ENCODE data around the gene GSAP. TPM values are rescaled to one million over a fixed set of nuclear protein-coding genes. Genes with fewer than 3 reads are reported as not detected.
A peak's percentile ranks its signal among the peaks of the same experiment; 100 is the strongest.

Gene GSAP
- total and polyA plus RNA-seq, 3 experiments from 2014 or later: 2.0 to 11.9 (median 2.9) TPM

GRCh38 chr7:77368974-77369373 lies 47.2 kb downstream of the GSAP start:
- ChIA-PET POLR2A (no interaction called here), CTCF (interaction anchor here (1.0 kb wide), 1 partner anchor 37 kb away, joined by 3 read pairs; no protein-coding TSS in a partner anchor)
- no peak overlapping the region for H3K4me3 ChIP-seq (ENCODE audit: low read length)
- H3K36me3 Mint-ChIP-seq: peaks cover 11 to 39% (median 19%) of the 10 kb centered on the region in 3 donors
- H3K27ac ChIP-seq (ENCODE audit: low read depth, low read length): no peak overlapping the region
- H3K4me1 ChIP-seq (ENCODE audit: insufficient read depth, low read length): no peaks in the 10 kb centered on the region
- H3K9me3 ChIP-seq (ENCODE audit: low read length): no peaks in the 10 kb centered on the region
- H3K9me3 Mint-ChIP-seq: peaks cover 0 to 1% (median 0%) of the 10 kb centered on the region in 5 donors
- H3K4me3 Mint-ChIP-seq: no peak overlapping the region
- H3K27ac Mint-ChIP-seq: no peak overlapping the region
- no peak for DNase-seq
- no peaks in the 10 kb centered on the region for H3K36me3 ChIP-seq (ENCODE audit: insufficient read depth, low read length)
- H3K27me3 ChIP-seq (ENCODE audit: insufficient read depth, low read length, poor library complexity, severe bottlenecking): no peaks in the 10 kb centered on the region
- no peaks in the 10 kb centered on the region for H3K27me3 Mint-ChIP-seq
- H3K4me1 Mint-ChIP-seq: peaks cover 0 to 3% (median 0%) of the 10 kb centered on the region in 3 donors

GRCh38 chr7:77367976-77368375 lies 48.2 kb downstream of the GSAP start:
- H3K27me3 ChIP-seq (ENCODE audit: insufficient read depth, low read length, poor library complexity, severe bottlenecking): no peaks in the 10 kb centered on the region
- no peaks in the 10 kb centered on the region for H3K27me3 Mint-ChIP-seq
- peak overlapping the region in 1 of 8 donors; percentile 71 for H3K27ac Mint-ChIP-seq
- no peak overlapping the region for H3K4me3 ChIP-seq (ENCODE audit: low read length)
- no peak for DNase-seq
- H3K9me3 Mint-ChIP-seq: peaks cover 0 to 1% (median 0%) of the 10 kb centered on the region in 5 donors
- H3K4me3 Mint-ChIP-seq: no peak overlapping the region
- peaks cover 0 to 3% (median 0%) of the 10 kb centered on the region in 3 donors for H3K4me1 Mint-ChIP-seq
- H3K36me3 ChIP-seq (ENCODE audit: insufficient read depth, low read length): no peaks in the 10 kb centered on the region
- H3K9me3 ChIP-seq (ENCODE audit: low read length): no peaks in the 10 kb centered on the region
- H3K36me3 Mint-ChIP-seq: peaks cover 11 to 30% (median 19%) of the 10 kb centered on the region in 3 donors
- H3K4me1 ChIP-seq (ENCODE audit: insufficient read depth, low read length): no peaks in the 10 kb centered on the region
- ChIA-PET CTCF (interaction anchor here (1.0 kb wide), 1 partner anchor 36 kb away, joined by 3 read pairs; no protein-coding TSS in a partner anchor), POLR2A (no interaction called here)
- no peak overlapping the region for H3K27ac ChIP-seq (ENCODE audit: low read depth, low read length)

- no peaks in the 10 kb centered on the region for H3K36me3 ChIP-seq (ENCODE audit: insufficient read depth, low read length)
- POLR2A ChIA-PET: no interaction called here
- H3K4me1 ChIP-seq (ENCODE audit: insufficient read depth, low read length): no peaks in the 10 kb centered on the region
- no peaks in the 10 kb centered on the region for H3K27me3 Mint-ChIP-seq
- no peak for DNase-seq
- H3K9me3 Mint-ChIP-seq: peaks cover 0 to under 1% (median 0%) of the 10 kb centered on the region in 5 donors
- H3K27ac Mint-ChIP-seq: peak overlapping the region in 3 of 8 donors; percentile 9 to 63 (median 10)
- CTCF ChIA-PET: interaction anchor here (1.5 kb wide), 1 partner anchor 92 kb away, joined by 3 read pairs; no protein-coding TSS in a partner anchor
- H3K27ac ChIP-seq (ENCODE audit: low read depth, low read length): no peak overlapping the region
- no peaks in the 10 kb centered on the region for H3K9me3 ChIP-seq (ENCODE audit: low read length)
- no peak overlapping the region for H3K4me3 Mint-ChIP-seq
- H3K36me3 Mint-ChIP-seq: peaks cover 3 to 18% (median 17%) of the 10 kb centered on the region in 3 donors
- H3K4me1 Mint-ChIP-seq: no peaks in the 10 kb centered on the region
- no peaks in the 10 kb centered on the region for H3K27me3 ChIP-seq (ENCODE audit: insufficient read depth, low read length, poor library complexity, severe bottlenecking)
- H3K4me3 ChIP-seq (ENCODE audit: low read length): no peak overlapping the region
Measured at GRCh38 chr7:77362905-77363304, 53.2 kb downstream of the GSAP start.

- H3K27me3 Mint-ChIP-seq: no peaks in the 10 kb centered on the region
- Histone ChIP-seq H3K9me3 (ENCODE audit: low read length) (no peaks in the 10 kb centered on the region), H3K27me3 (ENCODE audit: insufficient read depth, low read length, poor library complexity, severe bottlenecking) (no peaks in the 10 kb centered on the region), H3K27ac (ENCODE audit: low read depth, low read length) (no peak overlapping the region), H3K4me1 (ENCODE audit: insufficient read depth, low read length) (no peaks in the 10 kb centered on the region), H3K4me3 (ENCODE audit: low read length) (no peak overlapping the region), H3K36me3 (ENCODE audit: insufficient read depth, low read length) (no peaks in the 10 kb centered on the region)
- peak overlapping the region in 1 of 8 donors; percentile 69 for H3K27ac Mint-ChIP-seq
- ChIA-PET POLR2A (no interaction called here), CTCF (no interaction called here)
- peaks cover 5 to 11% (median 5%) of the 10 kb centered on the region in 3 donors for H3K36me3 Mint-ChIP-seq
- no peak overlapping the region for H3K4me3 Mint-ChIP-seq
- H3K4me1 Mint-ChIP-seq: peaks cover 5 to 14% (median 8%) of the 10 kb centered on the region in 3 donors
- no peak for DNase-seq
- H3K9me3 Mint-ChIP-seq: no peaks in the 10 kb centered on the region
Measured at GRCh38 chr7:77360969-77361368, 55.2 kb downstream of the GSAP start.

DNA sequence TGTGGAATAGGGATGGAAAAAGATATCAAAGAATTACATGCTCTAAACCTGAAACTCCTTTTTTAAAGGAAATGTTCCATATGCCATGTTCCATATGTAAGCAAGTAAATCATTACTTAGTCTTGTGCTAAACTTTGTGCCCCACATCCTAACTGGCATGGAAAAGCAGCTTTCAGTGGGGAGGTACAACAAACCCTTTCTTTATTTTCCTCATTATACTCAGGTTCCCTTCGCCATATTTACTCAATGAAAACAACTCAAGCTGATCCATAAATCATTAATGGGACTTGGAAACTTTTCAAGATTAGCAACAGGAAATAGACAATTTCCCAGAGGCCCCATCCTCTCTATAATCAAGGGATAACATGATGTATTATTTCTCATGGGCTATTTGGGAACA lies 56.0 kb downstream of the GSAP start:
- Histone ChIP-seq H3K9me3 (ENCODE audit: low read length) (no peaks in the 10 kb centered on the region), H3K36me3 (ENCODE audit: insufficient read depth, low read length) (no peaks in the 10 kb centered on the region), H3K27me3 (ENCODE audit: insufficient read depth, low read length, poor library complexity, severe bottlenecking) (no peaks in the 10 kb centered on the region), H3K4me3 (ENCODE audit: low read length) (no peak overlapping the region), H3K4me1 (ENCODE audit: insufficient read depth, low read length) (peaks cover 5% of the 10 kb centered on the region), H3K27ac (ENCODE audit: low read depth, low read length) (no peak overlapping the region)
- ChIA-PET POLR2A (no interaction called here), CTCF (no interaction called here)
- no peaks in the 10 kb centered on the region for H3K9me3 Mint-ChIP-seq
- no peak overlapping the region for H3K4me3 Mint-ChIP-seq
- H3K4me1 Mint-ChIP-seq: peaks cover 11 to 22% (median 12%) of the 10 kb centered on the region in 3 donors
- peaks cover 5 to 11% (median 5%) of the 10 kb centered on the region in 3 donors for H3K36me3 Mint-ChIP-seq
- H3K27ac Mint-ChIP-seq: no peak overlapping the region
- no peak for DNase-seq
- no peaks in the 10 kb centered on the region for H3K27me3 Mint-ChIP-seq

- POLR2A ChIA-PET: no interaction called here
Measured at GRCh38 chr7:77359599-77359998, 56.5 kb downstream of the GSAP start.

DNA sequence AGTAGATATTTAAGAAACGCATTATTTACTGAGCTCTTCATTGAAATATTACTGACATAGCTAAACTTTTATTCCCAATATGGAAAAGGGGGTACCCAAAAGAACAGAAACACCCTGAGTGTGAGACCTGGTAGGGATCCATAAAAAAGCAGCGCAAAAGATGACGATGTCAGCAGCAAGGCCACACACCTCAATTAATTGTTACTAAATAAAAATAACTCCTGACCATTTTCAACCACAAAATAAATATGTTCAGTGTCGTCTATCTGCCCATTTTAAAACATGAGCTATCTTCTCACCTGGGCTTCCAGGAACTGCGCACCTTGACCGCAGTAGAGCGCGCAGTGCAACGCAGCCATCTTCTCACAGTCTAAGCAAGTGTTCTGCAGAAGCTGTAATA lies 61.2 kb downstream of the GSAP start:
- Histone ChIP-seq H3K27ac (ENCODE audit: low read depth, low read length) (no peak overlapping the region), H3K36me3 (ENCODE audit: insufficient read depth, low read length) (no peaks in the 10 kb centered on the region), H3K27me3 (ENCODE audit: insufficient read depth, low read length, poor library complexity, severe bottlenecking) (no peaks in the 10 kb centered on the region), H3K4me3 (ENCODE audit: low read length) (no peak overlapping the region), H3K4me1 (ENCODE audit: insufficient read depth, low read length) (peaks cover 52% of the 10 kb centered on the region), H3K9me3 (ENCODE audit: low read length) (no peaks in the 10 kb centered on the region)
- Mint-ChIP-seq H3K36me3 (peaks cover 0 to 5% (median 2%) of the 10 kb centered on the region in 3 donors), H3K27ac (peak overlapping the region in 7 of 8 donors; percentile 43 to 94 (median 78)), H3K4me3 (peak overlapping the region; percentile 23 to 70 (median 62)), H3K4me1 (peaks cover 54 to 67% (median 55%) of the 10 kb centered on the region in 3 donors), H3K9me3 (no peaks in the 10 kb centered on the region), H3K27me3 (no peaks in the 10 kb centered on the region)
- peak in 1 of 5 donors; percentile 15 for DNase-seq
- ChIA-PET CTCF (interaction anchor here (0.5 to 1.6 kb wide), 4 partner anchors 23 to 479 kb away, joined by 3 to 5 read pairs (median 4); no protein-coding TSS in a partner anchor), POLR2A (interaction anchor here (0.5 to 0.7 kb wide), 2 partner anchors 23 to 772 kb away, joined by 6 read pairs; no protein-coding TSS in a partner anchor)

More at GRCh38 chr7:77359599-77359998, 56.5 kb downstream of the GSAP start:
- no peak overlapping the region for H3K4me3 ChIP-seq (ENCODE audit: low read length)
- no peaks in the 10 kb centered on the region for H3K9me3 ChIP-seq (ENCODE audit: low read length)
- Mint-ChIP-seq H3K9me3 (no peaks in the 10 kb centered on the region), H3K27me3 (no peaks in the 10 kb centered on the region), H3K27ac (peak overlapping the region in 2 of 8 donors; percentile 17 to 26), H3K36me3 (peaks cover 5 to 11% (median 5%) of the 10 kb centered on the region in 3 donors), H3K4me3 (no peak overlapping the region), H3K4me1 (peaks cover 16 to 27% (median 17%) of the 10 kb centered on the region in 3 donors)
- H3K36me3 ChIP-seq (ENCODE audit: insufficient read depth, low read length): no peaks in the 10 kb centered on the region
- CTCF ChIA-PET: no interaction called here
- H3K27me3 ChIP-seq (ENCODE audit: insufficient read depth, low read length, poor library complexity, severe bottlenecking): no peaks in the 10 kb centered on the region
- no peak overlapping the region for H3K27ac ChIP-seq (ENCODE audit: low read depth, low read length)
- peaks cover 10% of the 10 kb centered on the region for H3K4me1 ChIP-seq (ENCODE audit: insufficient read depth, low read length)
- DNase-seq: no peak

- Histone ChIP-seq H3K4me3 (ENCODE audit: low read length) (no peak overlapping the region), H3K27me3 (ENCODE audit: insufficient read depth, low read length, poor library complexity, severe bottlenecking) (no peaks in the 10 kb centered on the region), H3K27ac (ENCODE audit: low read depth, low read length) (no peak overlapping the region), H3K9me3 (ENCODE audit: low read length) (no peaks in the 10 kb centered on the region), H3K4me1 (ENCODE audit: insufficient read depth, low read length) (peaks cover 53% of the 10 kb centered on the region), H3K36me3 (ENCODE audit: insufficient read depth, low read length) (no peaks in the 10 kb centered on the region)
- Mint-ChIP-seq H3K4me3 (peak overlapping the region; percentile 23 to 70 (median 62)), H3K27ac (peak overlapping the region; percentile 6 to 94 (median 78)), H3K36me3 (peaks cover 0 to 5% (median under 1%) of the 10 kb centered on the region in 3 donors), H3K4me1 (peaks cover 55 to 71% (median 60%) of the 10 kb centered on the region in 3 donors), H3K9me3 (no peaks in the 10 kb centered on the region), H3K27me3 (no peaks in the 10 kb centered on the region)
- DNase-seq: peak in 2 of 5 donors; percentile 63 to 66
- ChIA-PET POLR2A (interaction anchor here (0.5 to 0.7 kb wide), 2 partner anchors 23 to 772 kb away, joined by 6 read pairs; no protein-coding TSS in a partner anchor), CTCF (interaction anchor here (0.5 to 1.6 kb wide), 2 partner anchors 23 to 480 kb away, joined by 3 to 5 read pairs; no protein-coding TSS in a partner anchor)
Measured at GRCh38 chr7:77354484-77354883, 61.7 kb downstream of the GSAP start.
